Psoas muscle (tissue), 8 donors: ENCODE results near the gene GTF3C5. TPM values are rescaled to one million over a fixed set of nuclear protein-coding genes. Genes with fewer than 3 reads are reported as not detected.

Experiments used
- ATAC-seq, 4 donors: fragments of 200-7000 bp; cut with Tn5 transposase; one replicate each; pipeline ENCODE4 v1.9.1; 2020; ENCODE audit warnings: moderate library complexity in 3 of 4, mild to moderate bottlenecking in 2 of 4
- DNase-seq, 2 donors: peaks; one replicate each; pipeline ENCODE4 v3.0.0-alpha.2; 2020
- H3K27ac ChIP-seq: fragments of 200-600 bp; one replicate; pipeline ENCODE4 v1.8.0; 2022
- H3K27me3 ChIP-seq, 3 donors: fragments of 200-600 bp in 1 of 3; one replicate each; pipeline versions ENCODE4 v1.6.1 to v1.8.0; 2013 to 2022; ENCODE audit warnings: low read length in 2 of 3, mild to moderate bottlenecking in 2 of 3, moderate library complexity in 1 of 3; ENCODE audit not compliant: insufficient read depth in 3 of 3
- H3K36me3 ChIP-seq, 2 donors: fragments of 200-600 bp in 1 of 2; one replicate each; pipeline versions ENCODE4 v1.6.1 to v1.8.0; 2013 to 2022; ENCODE audit warnings: low read depth in 1 of 2, mild to moderate bottlenecking in 1 of 2, moderate library complexity in 1 of 2; ENCODE audit not compliant: insufficient read depth in 1 of 2
- H3K4me1 ChIP-seq: fragments of 200-600 bp; one replicate; pipeline ENCODE4 v1.8.0; 2022
- H3K4me3 ChIP-seq: fragments of 200-600 bp; one replicate; pipeline ENCODE4 v1.8.0; 2022; ENCODE audit warnings: mild to moderate bottlenecking
- H3K9me3 ChIP-seq: fragments of 200-600 bp; one replicate; pipeline ENCODE4 v1.8.0; 2022
- CTCF ChIP-seq: fragments of 200-600 bp; IDR thresholded peaks from one replicate; pipeline ENCODE4 v1.8.0; 2022; ENCODE audit warnings: antibody characterized with exemption
- WGBS, 3 donors: extraction: QIAGEN DNeasy Blood & Tissue Kit; methylation state at CpG; one replicate each; pipeline versions ENCODE4 v1.1.6 to v1.1.7; 2013; 5-methylcytosine and 5-hydroxymethylcytosine counted together
- intact Hi-C, 2 donors: fragments of 100-400 bp; cut with DNase I; formaldehyde crosslinking; loops; one replicate each; pipeline versions ENCODE4 v1.11.0 to v1.14.2; 2022
- polyA plus RNA-seq, 3 donors: library from polyadenylated mRNA; stranded (reverse); fragments of 200-250 nt; gene quantifications; one replicate each; pipeline ENCODE4 v1.2.3, GENCODE V29; 2013
- total RNA-seq, 4 donors: library from RNA; stranded (reverse); fragmentation: NEBNext Ultra II Directional in 2 of 4; extraction: Animal tissue kit (Norgen Biotek cat#: 25700) in 2 of 4; gene quantifications; one replicate each; pipeline versions ENCODE4 v1.2.1 to v1.2.4, GENCODE V29; 2021 to 2023
- donor health status: healthy with polysubstance abuse.
- donor health status: DM: no; HTN: no; CAD: no; lungs with moderate emphysema.
- donor health status: Bipolar disorder and iron deficiency.
- donor health status: healthy.
- donor health status: DM: yes; HTN: yes; CAD: no.
- donor health status: DM: no; HTN: no; CAD: no.
- donor health status: DM: no; HTN: no; CAD: no.
- donor health status: DM: yes; HTN: yes; CAD: no.

GTF3C5 gene
- total and polyA plus RNA-seq, 7 donors: 34.6 to 70.8 (median 42.7) TPM

GRCh38 chr9:133046196-133046899 is 15.6 kb downstream of the GTF3C5 start:
- intact Hi-C loops: loop anchor here in 1 of 2 donors (10.0 kb wide), 1 partner anchor 288 kb away; the partner anchor contains the start of gene SURF6
- Histone ChIP-seq H3K27me3 (no peaks in the 10 kb centered on the region), H3K4me1 (no peaks in the 10 kb centered on the region), H3K36me3 (peaks cover 0 to 89% of the 10 kb centered on the region in 2 donors), H3K9me3 (no peaks in the 10 kb centered on the region), H3K27ac (no peak overlapping the region), H3K4me3 (no peak overlapping the region)
- TF ChIP-seq CTCF: no peak
- no peak for DNase-seq
- WGBS, 3 donors: 92 to 95% (median 93%) methylated on average over 9 of the region's 9 CpGs
- ATAC-seq: no peak

GRCh38 chr9:133046900-133047295 is 16.1 kb downstream of the GTF3C5 start:
- intact Hi-C loops: loop anchor here in 1 of 2 donors (10.0 kb wide), 1 partner anchor 288 kb away; the partner anchor contains the start of gene SURF6
- H3K27ac ChIP-seq: no peak overlapping the region

DNA sequence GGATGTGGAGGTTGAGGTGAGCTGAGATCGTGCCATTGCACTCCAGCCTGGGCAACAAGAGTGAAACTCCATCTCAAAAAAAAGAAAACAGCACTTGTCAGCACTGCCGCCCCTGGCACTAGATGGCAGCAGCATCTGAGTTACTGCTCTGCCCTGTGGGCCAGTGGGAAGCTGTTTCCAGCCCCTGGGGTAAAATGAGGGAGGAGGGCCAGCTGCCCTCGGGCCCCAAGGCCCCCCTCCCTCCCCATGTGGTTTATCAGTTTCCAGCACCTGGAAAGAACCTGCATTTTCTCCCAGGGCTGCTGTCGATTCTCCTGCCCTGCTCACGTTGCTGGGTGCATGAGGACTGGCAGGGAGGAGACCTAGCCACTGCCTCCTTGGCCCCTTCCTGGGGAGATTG is 17.8 kb downstream of the GTF3C5 start:
- DNase-seq (no peak), ATAC-seq (peak; percentile 56 to 68 (median 61))
- Histone ChIP-seq H3K4me1 (no peaks in the 10 kb centered on the region), H3K27me3 (no peaks in the 10 kb centered on the region), H3K9me3 (no peaks in the 10 kb centered on the region), H3K36me3 (peaks cover 0 to 87% of the 10 kb centered on the region in 2 donors), H3K4me3 (no peak overlapping the region), H3K27ac (no peak overlapping the region)
- intact Hi-C loops: loop anchor here in 1 of 2 donors (2.0 to 10.0 kb wide), 2 partner anchors 98 to 286 kb away; partner anchors contain the start of gene SURF6
- WGBS, 3 donors: 26 to 39% (median 30%) methylated on average over 5 of the region's 5 CpGs
- peak; percentile 31 for TF ChIP-seq CTCF

More at GRCh38 chr9:133046900-133047295, 16.1 kb downstream of the GTF3C5 start:
- H3K4me3 ChIP-seq: no peak overlapping the region
- WGBS, 3 donors: 90 to 93% (median 91%) methylated on average over 6 to 7 of the region's 7 CpGs
- DNase-seq: no peak
- H3K27me3 ChIP-seq: no peaks in the 10 kb centered on the region
- ATAC-seq: no peak
- peaks cover 0 to 91% of the 10 kb centered on the region in 2 donors for H3K36me3 ChIP-seq
- TF ChIP-seq CTCF: no peak
- no peaks in the 10 kb centered on the region for H3K4me1 ChIP-seq
- no peaks in the 10 kb centered on the region for H3K9me3 ChIP-seq

- H3K4me1 ChIP-seq: no peaks in the 10 kb centered on the region
- WGBS, 3 donors: 91 to 93% (median 93%) methylated on average over 13 of the region's 13 CpGs
- TF ChIP-seq CTCF: no peak
- no peak overlapping the region for H3K4me3 ChIP-seq
- intact Hi-C loops: loop anchor here in 1 of 2 donors (2.0 to 10.0 kb wide), 2 partner anchors 98 to 286 kb away; partner anchors contain the start of gene SURF6
- H3K36me3 ChIP-seq: peaks cover 0 to 87% of the 10 kb centered on the region in 2 donors
- no peak overlapping the region for H3K27ac ChIP-seq
- no peak for DNase-seq
- no peaks in the 10 kb centered on the region for H3K27me3 ChIP-seq
- no peaks in the 10 kb centered on the region for H3K9me3 ChIP-seq
- ATAC-seq: no peak
These were observed 18.2 kb downstream of the GTF3C5 start for GRCh38 chr9:133049043-133049442.
